Measurements from ENCODE around the gene LAP3.
"Not testable (repeated sequence)": the region's sequence is repeated elsewhere in the genome, so short reads cannot be mapped to it uniquely, and the experiment has no call there.

LAP3 gene

DNA sequence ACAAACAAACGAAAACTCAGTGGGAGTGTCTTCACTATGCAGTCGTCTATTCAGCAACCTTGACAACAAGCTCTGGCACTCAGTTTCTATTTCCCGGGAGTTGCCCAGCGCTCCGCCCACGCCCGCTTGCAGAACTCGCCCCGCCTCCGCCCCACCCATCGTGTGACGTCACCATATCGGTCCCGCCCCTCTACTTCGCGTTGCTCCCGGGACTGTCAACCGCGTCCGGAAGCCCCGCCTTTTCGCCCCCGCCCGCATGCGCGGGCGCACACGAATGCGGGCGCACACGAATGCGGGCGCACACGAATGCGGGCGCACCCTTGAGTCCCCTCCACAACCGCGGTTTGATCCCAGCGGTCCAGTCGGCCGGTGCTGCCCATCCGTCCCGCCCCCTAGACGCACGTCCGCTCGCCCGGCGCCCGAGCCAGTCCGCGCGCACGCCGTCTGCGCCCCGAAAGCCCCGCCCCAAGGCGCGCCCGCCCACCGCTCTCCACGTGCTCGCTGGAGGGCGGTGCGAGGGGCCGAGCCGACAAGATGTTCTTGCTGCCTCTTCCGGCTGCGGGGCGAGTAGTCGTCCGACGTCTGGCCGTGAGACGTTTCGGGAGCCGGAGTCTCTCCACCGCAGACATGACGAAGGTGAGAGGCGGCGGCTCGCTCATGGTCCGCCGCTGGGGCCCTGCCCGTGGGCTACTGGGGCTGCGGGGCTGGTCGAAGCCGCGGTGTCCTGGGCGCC lies at the start of gene LAP3:
TSS of gene LAP3 (plus strand) at position 267 of the 733 bp plus-strand sequence. CDS start at position 535, 268 bp downstream.
- DNase-seq = peak; percentile 91

- peak; percentile 65 for DNase-seq
Observed at GRCh38 chr4:17528551-17529165, 48.3 kb upstream of the LAP3 start.

- no peak for DNase-seq
Observed at GRCh38 chr4:17531538-17532285, 45.3 kb upstream of the LAP3 start.

DNA sequence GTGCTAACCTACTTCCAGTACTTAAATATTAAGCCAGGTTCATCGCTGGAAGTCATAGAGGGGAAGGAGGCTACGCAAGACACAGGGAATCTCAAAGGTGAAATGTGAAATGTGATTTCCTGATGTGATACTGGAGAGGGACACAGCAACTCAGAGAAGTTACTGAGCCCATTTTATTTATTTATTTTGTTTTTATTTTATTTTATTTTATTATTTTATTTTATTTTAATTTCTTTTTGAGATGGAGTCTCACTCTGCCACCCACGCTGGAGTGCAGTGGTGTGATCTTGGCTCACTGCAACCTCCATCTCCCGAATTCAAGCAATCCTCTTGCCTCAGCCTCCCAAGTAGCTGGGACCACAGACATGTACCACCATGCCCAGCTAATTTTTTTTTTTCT lies 42.3 kb upstream of the LAP3 start:
- no peak for DNase-seq

DNA sequence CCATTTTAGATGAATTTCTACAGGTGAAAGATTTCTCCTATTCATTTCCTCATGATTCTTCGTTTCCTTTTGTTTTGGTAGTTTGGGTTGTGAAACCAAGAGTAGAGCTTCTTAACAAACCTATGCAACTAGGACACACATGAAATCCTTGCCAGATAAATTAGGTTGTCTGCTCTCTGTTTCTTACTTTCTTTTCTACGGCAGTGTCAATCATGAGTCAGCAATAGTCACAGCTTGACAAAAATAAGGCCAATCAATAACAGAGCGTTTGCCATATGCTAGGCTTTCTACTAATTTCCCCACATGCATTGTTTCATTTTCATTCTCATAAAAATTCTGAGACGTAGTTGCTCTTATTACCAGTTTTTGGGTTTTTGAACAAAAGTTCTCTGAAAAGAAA lies 41.8 kb upstream of the LAP3 start:
- no peak for DNase-seq

DNA sequence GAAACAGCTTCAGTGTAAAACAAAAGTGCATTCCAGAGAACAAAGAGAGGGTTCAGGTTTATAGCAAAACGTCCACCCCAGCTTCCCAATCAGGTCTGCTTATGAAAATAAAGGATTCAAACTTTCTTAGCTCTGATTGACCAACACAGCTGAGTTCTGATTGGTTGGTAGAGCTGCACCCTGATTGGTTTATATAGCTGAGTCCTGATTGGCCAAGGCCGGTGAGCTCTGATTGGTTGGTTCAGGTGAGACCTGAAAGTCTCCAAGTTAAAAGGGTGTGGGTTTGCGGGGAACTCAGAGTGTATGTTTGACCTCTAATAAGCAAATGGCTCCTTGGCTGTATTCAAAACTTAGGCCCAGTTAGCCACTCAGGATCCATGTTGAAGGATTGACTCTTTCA lies 41.1 kb upstream of the LAP3 start:
- no peak for DNase-seq

DNA sequence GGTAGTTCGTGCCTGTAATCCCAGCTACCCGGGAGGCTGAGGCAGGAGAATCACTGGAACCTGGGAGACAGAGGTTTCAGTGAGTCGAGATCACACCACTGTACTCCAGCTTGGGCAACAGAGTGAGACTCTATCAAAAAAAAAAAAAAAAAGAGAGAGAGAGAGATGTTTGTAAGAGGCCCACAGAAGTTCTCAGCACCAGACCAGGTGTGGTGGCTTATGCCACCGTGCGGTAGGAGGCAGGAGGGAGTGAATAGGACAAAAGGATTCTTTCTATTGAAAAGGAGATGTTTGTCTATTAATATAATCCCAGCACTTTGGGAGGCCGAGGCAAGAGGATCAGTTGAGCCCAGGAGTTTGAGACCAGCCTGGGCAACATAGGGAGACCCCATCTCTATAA lies 39.9 kb upstream of the LAP3 start:
- not testable (repeated sequence) for DNase-seq

GRCh38 chr4:17544205-17544604 lies 32.8 kb upstream of the LAP3 start:
- DNase-seq = no peak

DNA sequence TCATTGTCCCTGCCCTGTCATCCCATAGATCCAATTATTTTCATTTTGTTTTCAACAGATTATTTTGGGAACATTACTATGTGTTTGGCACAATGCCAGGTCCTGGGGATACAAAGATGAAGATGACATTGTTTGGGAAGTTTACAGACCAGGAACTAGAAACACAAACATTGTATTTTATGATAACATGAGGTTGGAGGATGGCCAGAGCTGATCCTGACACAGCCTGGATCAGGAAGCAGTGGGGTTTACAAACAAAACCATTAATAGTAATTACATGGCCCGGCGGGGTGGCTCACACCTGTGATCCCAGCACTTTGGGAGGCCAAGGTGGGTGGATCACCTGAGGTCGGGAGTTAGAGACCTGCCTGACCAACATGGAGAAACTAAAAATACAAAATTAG lies 32.2 kb upstream of the LAP3 start:
- no peak for DNase-seq

GRCh38 chr4:17545374-17546140 lies 31.4 kb upstream of the LAP3 start:
- no peak for DNase-seq

DNA sequence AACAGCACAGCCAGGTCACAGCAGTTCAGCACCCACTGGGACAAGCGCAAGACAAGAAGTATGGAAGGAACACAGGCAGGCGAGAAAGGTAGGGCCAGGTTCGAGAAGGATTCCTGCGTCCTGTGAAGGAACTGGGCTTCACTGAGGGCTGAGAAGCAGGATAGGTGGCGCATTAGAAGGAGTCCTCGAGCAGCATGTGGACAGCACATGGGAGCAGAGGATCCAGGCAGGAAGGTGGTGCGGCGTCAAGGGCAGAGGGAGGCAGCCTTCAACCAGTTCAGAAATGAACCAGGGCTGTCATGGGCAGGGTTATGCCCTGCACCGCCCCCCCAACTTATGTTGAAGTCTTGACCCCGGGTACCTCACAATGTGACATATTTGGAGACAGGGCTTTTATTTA lies 30.8 kb upstream of the LAP3 start:
- no peak for DNase-seq

DNA sequence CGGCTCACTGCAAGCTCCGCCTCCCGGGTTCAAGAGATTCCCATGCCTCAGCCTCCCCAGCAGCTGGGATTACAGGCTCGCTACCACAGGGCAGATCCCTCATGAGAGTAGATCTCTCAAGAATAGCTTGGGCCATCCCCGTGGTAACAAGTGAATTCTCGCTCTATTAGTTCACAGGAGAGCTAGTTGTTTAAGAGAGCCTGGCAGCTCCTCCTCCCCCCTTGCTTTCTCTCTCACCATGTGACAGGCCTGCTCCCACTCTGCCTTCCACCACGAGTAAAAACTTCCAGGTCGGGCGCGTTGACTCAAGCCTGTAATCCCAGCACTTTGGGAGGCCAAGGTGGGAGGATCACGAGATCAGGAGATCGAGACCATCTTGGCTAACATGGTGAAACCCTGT lies 30.3 kb upstream of the LAP3 start:
- no peak for DNase-seq

DNA sequence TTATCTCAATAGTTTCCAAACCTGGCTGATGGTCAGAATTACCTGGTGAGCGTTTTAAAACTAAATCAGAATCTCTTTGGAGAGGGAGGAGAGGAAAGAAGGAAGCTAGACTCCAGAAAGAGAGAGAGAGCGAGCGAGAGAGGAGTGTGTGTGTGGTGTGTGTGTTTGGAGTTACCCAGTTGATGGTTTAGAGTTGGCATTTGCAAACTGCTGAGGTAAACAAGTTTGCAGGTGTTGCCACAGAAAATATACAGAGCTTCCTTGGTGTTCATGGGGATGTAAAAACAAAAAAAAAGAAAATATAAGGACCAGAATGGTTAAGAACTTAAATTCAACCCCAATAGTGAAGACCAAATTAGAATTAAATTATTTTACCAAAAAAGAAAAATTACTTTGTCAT lies 26.4 kb upstream of the LAP3 start:
- no peak for DNase-seq

GRCh38 chr4:17552427-17552826 lies 24.6 kb upstream of the LAP3 start:
- no peak for DNase-seq

DNA sequence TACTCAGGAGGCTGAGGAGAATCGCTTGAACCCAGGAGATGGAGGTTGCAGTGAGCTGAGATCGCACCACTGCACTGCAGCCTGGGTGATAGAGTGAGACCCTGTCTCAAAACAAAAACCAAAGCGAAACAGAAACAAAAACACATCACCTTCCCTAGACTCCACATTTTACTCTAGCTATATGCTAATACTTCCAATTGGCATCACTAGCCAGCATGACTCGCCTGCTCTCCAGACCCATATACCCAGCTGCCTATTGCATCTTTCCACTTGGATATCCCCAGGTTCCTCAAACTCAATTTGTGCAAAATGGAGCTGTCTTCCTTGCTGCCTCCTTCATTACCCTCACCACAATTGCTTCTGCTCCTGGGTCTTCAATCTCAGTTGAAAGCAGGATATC lies 22.4 kb upstream of the LAP3 start:
- no peak for DNase-seq

DNA sequence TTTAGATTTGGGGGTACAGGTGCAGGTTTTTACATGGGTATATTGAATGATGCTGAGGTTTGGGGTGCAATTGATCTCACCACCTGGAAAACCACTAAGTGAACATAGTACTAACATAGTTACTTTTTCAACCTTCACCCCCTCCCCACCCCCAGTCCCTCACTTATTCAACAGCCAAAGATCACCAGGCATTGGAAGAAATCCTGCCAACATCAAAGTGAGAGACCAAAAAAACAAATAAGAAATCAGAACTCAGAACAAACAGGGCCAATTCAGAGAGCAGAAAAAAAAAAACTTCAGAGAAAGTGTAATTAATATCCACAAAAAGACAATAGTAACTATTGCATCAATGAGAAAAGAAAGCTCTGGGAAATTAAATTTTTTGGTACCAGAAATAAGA lies 20.5 kb upstream of the LAP3 start:
- DNase-seq = no peak

DNA sequence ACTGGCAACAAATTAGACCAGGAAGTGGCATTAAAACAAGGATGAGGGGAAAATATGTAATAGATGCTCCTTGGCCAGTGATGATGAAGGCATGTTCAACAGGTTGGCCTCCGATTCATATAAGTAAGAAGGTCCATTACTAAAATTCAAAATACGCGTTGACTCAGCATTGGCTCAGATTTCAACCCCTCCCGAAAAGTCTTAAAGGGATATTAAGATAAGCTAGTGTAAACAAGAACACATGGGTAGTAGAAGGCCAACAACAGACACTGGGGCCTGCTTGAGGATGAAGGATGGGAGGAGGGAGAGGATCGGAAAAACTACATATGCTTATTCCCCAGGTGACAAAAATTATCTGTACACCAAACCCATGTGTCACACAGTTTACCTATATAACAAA lies 19.1 kb upstream of the LAP3 start:
- peak; percentile 55 for DNase-seq

- no peak for DNase-seq
Observed at GRCh38 chr4:17558941-17559708, 17.9 kb upstream of the LAP3 start.

DNA sequence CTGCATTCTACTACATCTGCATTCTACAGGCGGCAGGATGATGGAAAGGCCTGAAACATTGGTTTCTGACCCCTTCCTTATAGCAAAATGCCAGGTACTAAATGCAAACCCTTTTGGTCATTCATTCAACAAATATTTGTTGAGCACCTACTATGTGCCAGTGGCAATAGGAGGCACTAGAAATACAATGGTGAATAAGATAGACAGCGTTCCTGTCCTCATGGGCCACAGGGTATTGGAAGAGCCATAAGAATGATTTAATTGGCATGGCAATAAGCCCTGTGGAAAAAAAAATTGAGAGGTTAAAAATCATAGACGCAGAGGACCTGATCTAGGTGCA lies 17.3 kb upstream of the LAP3 start:
- no peak for DNase-seq

DNA sequence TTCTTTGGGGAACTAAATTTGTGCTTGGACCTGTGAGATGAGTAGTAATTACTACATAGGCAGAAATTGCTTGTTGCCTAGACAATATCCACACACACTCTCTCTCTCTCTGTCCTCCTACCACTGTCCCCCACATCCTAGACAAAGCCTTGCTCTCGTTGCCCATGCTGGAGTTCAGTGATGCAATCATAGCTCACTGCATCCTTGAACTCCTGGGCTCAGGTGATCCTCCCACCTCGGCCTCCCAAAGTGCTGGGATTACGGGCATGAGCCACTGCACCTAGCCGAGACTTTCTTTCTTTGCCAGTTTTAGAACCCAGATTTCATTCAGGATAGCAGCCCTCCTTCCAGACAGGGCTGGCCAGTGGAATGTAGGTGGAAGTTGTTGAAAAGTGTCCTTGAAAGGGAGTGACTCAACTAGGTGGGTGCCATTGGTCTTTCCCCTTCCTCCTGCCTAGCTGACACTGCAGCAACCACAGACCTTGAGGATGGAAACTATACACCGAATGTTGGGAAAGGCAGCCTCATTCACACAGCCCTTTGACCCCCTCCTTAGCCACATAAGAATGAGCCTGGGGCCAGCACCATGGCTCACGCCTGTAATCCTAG lies 16.8 kb upstream of the LAP3 start:
- no peak for DNase-seq

DNA sequence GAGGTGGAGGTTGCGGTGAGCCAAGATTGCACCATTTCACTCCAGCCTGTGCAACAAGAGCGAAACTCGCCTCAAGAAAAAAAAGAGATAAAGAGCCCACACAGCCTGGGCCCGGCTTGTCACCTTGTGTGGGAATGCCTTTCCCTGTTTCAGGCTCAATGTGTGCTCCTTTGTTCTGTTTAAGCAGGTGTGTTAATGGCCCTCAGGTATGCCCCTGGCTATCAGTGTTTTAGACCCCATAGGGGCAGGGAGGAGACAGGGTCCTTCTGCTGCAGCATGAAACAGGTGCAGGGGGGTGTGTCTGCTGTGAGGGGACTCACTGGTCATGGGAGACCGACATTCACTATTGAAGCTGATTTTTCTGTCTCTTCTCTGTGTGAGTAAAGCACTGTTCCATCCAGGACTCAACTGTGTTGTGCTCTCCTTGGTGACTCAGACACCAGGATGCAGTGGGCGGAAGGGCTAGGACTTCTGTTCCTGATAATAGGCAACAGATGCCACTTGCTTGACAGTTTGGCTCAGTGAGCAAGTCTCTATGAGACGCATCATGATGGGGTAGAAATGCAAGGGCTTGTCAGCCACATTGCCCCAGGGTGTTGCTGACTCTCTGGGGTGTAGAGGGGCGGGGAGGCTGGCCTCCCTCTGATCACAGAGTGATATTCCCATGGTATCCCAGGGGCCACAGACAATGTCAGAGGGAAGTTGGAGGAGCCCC lies 15.6 kb upstream of the LAP3 start:
- DNase-seq = no peak

DNA sequence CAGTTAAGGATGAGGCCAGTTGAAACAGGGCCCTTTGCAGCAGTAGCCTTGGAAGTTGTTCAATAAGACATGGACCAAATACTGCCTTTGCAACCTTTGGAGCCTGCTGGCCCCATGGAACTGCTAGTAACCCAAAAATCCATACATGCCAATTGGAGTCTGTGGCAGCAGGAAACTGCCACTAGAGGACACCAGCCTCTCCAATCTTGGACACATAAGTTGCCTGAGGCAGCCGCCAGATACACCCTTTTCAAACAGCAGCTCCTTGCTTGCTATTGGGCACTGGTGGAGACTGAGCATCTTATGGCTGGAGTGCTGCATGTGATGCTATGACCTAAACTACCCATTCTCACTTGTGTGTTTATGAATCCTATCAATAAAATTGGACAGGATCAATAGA lies 14.8 kb upstream of the LAP3 start:
- DNase-seq = no peak
